ENCODE results near the gene MTARC1. TPM values are rescaled to one million over a fixed set of nuclear protein-coding genes. Genes with fewer than 3 reads are reported as not detected.

Gene MTARC1
- polyA plus RNA-seq, 5 donors: 18.9 to 26.1 (median 20.7) TPM

- no peak for DNase-seq
Measured at GRCh38 chr1:220827445-220828178, 40.9 kb downstream of the MTARC1 start.

GRCh38 chr1:220828179-220828490 lies 41.4 kb downstream of the MTARC1 start:
- peak; percentile 46 to 62 for DNase-seq

- DNase-seq: no peak
Measured at GRCh38 chr1:220828950-220829586, 42.4 kb downstream of the MTARC1 start.

GRCh38 chr1:220833436-220833835 lies 46.7 kb downstream of the MTARC1 start:
- no peak for DNase-seq

GRCh38 chr1:220834155-220834870 lies 47.6 kb downstream of the MTARC1 start:
- DNase-seq: no peak

Other genes starting within 250 kb of the MTARC1 start
- gene C1orf115, start 96.5 kb upstream of the MTARC1 start, polyA plus RNA-seq (ENCODE audit: insufficient read depth in 1 of 5, insufficient read length in 5 of 5, low replicate concordance in 1 of 5): 10 to 100 TPM; 16.2 to 25.5 (median 19.4) TPM
- 10 to 100 TPM; 60.4 to 88.4 (median 77.4) TPM for gene MTARC2, start 38.6 kb upstream of the MTARC1 start, polyA plus RNA-seq (ENCODE audit: insufficient read depth in 1 of 5, insufficient read length in 5 of 5, low replicate concordance in 1 of 5)
- 10 to 100 TPM; 37.0 to 60.6 (median 43.7) TPM for gene HLX, start 92.5 kb downstream of the MTARC1 start, polyA plus RNA-seq (ENCODE audit: insufficient read depth in 1 of 5, insufficient read length in 5 of 5, low replicate concordance in 1 of 5)

Measured in right lung (tissue), 5 donors.